Measurements from ENCODE around the gene SDC1.
"Not testable (repeated sequence)": the region's sequence is repeated elsewhere in the genome, so short reads cannot be mapped to it uniquely, and the experiment has no call there.

The SDC1 gene

DNA sequence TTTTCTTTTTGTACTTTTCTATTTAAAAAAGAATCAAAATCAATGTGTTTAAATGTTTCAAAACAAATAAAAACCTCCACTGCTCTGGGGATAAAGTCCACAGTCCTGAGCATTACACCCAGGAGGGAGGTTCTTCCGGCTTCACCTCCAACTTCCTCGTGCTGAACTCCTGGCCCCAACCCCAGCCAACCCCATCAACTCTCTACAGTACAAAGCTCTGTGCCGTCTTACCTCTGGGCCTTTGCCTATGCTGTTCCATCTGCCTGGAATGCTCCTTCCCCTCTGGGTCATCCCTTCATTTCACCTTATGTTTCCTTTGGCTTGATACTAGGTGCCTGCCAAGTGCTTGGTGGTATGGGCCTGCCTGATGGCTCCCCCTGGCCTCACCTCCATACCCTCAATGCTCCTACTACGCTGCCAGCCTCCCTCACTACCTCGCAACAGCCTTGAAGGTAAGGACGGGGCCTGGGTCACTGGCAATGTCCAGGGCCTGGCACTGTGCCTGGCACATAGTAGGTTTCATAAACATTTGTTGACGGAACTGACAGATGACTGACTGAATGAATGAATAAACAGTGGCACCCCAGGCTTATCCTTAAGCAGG, 28.8 kb downstream of the SDC1 start:
- DNase-seq, result no peak

DNA sequence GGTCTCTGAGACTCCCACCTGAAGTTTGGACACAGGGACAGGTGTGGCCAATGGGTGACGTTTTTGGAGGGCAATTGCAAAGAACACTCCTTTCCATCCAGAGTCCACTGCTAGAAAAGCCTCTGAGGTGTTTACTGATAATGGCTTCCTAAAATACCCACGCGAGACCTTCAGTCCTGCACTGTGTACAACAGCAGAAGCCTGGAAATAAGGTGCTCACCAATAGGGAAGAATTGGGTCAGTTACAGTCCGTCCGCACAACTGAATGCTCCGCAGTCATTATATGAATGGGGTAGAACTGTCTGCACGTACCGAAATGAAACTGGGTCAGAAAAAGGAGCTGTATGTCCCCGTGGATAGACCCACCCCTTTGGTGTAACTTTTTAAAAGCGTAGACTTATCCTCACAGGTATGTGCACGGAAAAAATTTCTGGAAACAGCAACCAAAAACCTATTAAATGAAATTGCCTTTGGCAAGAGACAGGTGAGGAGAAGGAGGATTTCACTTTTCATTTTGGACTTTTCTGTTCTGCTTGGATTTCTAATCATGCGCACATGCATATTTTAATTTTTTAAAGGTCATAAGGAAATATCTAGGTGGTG, 29.4 kb downstream of the SDC1 start:
- DNase-seq, result no peak

DNA sequence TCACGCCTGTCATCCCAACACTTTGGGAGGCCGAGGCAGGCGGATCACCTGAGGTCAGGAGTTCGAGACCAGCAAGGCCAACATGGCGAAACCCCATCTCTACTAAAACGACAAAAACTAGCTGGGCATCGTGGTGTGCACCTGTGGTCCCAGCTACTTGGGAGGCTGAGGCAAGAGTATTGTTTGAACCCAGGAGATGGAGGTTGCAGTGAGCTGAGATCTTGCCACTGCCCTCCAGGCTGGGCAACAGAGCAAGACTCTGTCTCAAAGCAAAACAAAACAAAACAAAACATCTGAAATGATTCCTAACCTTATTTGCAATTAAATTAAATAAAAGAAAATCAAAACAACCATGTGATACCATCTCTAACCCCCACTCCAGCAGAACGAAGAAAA, 29.9 kb downstream of the SDC1 start:
- DNase-seq, result not testable (repeated sequence)

- DNase-seq, result no peak
Measured at GRCh38 chr2:20194097-20195015, 30.6 kb downstream of the SDC1 start.

- DNase-seq, result no peak
Measured at GRCh38 chr2:20193185-20193584, 31.7 kb downstream of the SDC1 start.

GRCh38 chr2:20192781-20193180, 32.1 kb downstream of the SDC1 start:
- no peak for DNase-seq

- no peak for DNase-seq
Measured at GRCh38 chr2:20191714-20192569, 33.0 kb downstream of the SDC1 start.

GRCh38 chr2:20190876-20191713, 33.8 kb downstream of the SDC1 start:
- no peak for DNase-seq

DNA sequence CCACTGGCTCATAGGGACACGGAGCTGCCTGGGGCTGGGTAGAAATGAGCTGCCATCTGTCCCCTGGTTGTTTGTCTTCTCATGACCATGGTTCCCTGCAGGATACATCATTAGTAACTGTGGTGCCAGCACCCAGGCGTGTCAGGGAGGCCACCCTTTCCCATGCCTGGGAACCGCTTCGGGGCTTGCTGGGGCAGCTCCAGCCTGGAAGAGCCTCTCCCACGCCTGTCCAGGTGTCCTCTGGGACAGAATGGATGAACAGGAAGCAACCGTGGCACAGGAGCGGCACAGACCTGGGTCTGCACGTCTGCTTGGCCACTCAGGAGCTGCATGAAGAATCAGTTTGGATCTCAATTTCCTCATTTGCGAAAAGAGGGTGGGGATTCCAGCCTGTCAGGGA, 34.8 kb downstream of the SDC1 start:
- DNase-seq, result no peak

- no peak for DNase-seq
Measured at GRCh38 chr2:20189299-20189931, 35.5 kb downstream of the SDC1 start.

- DNase-seq, result no peak
Measured at GRCh38 chr2:20188851-20189250, 36.1 kb downstream of the SDC1 start.

GRCh38 chr2:20188201-20188600, 36.7 kb downstream of the SDC1 start:
- no peak for DNase-seq

GRCh38 chr2:20187331-20187730, 37.6 kb downstream of the SDC1 start:
- no peak for DNase-seq

GRCh38 chr2:20186855-20187187, 38.1 kb downstream of the SDC1 start:
- DNase-seq, result no peak

DNA sequence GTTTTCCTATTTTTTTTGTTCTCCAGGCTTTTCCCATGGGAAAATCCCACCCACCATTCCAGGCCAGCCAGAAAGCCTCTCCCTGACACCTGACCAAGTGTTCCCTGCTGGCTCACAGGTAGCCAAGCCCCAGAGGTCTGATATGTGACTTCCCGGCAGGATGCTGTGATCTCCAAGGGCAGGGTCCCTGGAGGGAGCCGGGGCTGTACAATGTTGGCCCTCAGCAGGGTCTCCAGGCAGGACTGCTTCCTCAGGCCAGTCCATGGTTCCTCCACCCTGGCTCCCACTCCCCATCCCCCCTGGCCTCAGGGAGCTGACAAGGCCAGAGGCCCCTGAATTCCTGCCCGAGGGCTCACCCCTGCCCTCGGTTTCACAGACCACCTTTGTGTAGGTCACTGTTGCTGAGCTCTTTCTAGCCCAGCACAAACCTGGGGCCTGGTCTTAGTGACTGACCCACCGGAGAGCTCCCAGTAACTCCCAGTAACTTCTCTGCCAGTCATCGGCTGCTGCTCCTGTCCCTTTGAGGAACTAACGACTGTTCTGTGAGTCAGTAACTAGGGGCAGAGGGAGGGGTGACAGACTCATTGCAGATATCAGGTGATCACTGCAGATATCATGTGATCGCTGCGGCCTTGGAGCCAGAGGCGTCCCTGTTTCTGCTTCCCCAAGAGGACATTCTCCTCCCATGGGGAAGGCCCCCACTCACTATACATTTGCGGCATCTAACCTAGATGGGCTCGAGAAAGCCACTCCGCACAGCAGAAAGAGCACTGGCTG, 38.7 kb downstream of the SDC1 start:
- DNase-seq, result no peak

DNA sequence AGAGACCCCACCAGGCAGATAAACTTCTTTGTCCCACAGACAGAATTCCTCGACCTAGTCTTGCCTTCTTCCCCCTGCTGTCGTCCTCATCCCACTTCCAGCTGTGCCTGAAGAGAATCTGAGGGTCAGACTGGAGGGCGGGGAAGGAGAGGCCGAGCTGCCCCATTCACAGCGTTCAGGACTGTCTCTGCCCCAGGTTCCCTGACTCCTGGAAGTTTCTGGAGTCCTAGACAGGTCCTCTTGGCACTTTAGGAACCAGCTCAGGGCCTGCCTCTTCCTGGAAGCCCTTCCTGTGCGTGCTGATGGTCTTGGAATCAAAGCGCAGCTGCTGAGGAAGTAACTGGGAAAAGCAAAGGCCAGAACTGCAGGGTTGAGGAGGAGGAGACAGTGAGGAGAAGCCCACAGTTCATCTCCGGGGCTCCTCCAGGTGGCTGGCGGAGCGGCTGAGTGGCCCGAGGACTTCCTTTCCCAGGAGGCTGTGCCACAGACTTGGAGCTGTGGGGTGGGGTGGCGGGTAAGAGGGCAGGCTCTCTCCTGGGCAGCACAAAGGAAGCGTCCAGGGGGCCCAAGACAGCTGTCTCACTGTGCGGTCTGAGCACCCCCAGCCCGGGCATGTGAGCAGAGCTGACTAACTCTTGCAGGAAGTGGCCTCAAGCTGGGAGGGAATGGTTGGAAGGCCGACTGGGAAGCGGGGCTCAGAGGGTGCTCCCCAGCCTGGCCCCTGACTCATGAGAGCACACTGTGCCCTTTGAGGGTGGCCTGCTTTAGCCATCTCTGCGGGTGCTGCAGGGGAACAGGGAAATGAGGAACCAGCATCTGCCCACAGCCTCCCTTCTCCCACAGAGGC, 39.5 kb downstream of the SDC1 start:
- no peak for DNase-seq

GRCh38 chr2:20184067-20184938, 40.6 kb downstream of the SDC1 start:
- no peak for DNase-seq

- DNase-seq, result no peak
Measured at GRCh38 chr2:20183373-20183772, 41.6 kb downstream of the SDC1 start.
